ENCODE data around the gene TPPP3. TPM values are rescaled to one million over a fixed set of nuclear protein-coding genes. Genes with fewer than 3 reads are reported as not detected.

The TPPP3 gene
- total RNA-seq, 1 experiment from 2014 or later = 3.1 TPM

DNA sequence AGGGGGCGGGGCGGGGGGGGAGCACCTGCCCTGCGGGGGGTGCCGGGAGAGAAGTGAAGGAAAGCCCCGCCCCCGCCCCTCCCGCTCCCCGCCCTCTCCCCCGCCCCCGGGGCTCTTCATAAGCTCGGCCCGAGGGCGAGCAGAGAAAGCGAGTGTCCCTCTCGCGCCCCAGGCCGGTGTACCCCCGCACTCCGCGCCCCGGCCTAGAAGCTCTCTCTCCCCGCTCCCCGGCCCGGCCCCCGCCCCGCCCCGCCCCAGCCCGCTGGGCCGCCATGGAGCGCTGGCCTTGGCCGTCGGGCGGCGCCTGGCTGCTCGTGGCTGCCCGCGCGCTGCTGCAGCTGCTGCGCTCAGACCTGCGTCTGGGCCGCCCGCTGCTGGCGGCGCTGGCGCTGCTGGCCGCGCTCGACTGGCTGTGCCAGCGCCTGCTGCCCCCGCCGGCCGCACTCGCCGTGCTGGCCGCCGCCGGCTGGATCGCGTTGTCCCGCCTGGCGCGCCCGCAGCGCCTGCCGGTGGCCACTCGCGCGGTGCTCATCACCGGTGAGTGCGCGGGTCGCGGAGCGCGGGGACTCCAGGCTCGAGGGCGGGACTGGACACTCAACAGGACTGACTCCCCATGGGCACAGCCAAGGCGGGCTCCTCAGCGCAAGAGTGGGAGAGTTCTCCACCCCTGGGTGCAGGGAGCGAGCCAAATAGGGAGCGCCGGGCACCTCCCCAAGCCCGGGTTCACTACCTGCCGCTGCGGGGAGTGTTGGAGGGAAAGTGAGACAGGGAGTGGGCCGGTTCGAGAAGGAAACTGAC is 37.9 kb upstream of the TPPP3 start, which contains the start of gene HSD11B2:
TSS of gene HSD11B2 (plus strand) at position 145 of the 798 bp plus-strand sequence. CDS start at position 273, 128 bp downstream.
- Histone ChIP-seq H3K9me2 (ENCODE audit: insufficient read depth) (no peaks in the 10 kb centered on the region), H3K27ac (no peak within 1 kb of the TSS), H3K36me3 (ENCODE audit: low read depth) (no peaks in the 10 kb centered on the region), H3F3A (ENCODE audit: insufficient read depth, low read depth) (peaks cover 23% of the 10 kb centered on the region; the same call in 1 of the 2 replicates), H3K9me3 (ENCODE audit: insufficient read depth, low read depth) (no peaks in the 10 kb centered on the region), H3K4me3 (peak within 1 kb of the TSS; percentile 69), H2AFZ (peak within 1 kb of the TSS; percentile 95), H4K20me1 (ENCODE audit: insufficient read depth) (no peaks in the 10 kb centered on the region), H3K79me2 (ENCODE audit: low read depth) (no peaks in the 10 kb centered on the region), H3K4me2 (peak within 1 kb of the TSS; percentile 95), H3K27me3 (ENCODE audit: insufficient read depth, low read depth) (no peaks in the 10 kb centered on the region), H3K4me1 (replicated peaks; ENCODE audit: insufficient read depth) (no peaks in the 10 kb centered on the region; the same call in none of the 2 replicates)
- intact Hi-C loops (cut with micrococcal nuclease; ENCODE audit: unreplicated experiment) = no loop called here
- ChIA-PET CTCF (interaction anchor here (0.6 to 1.4 kb wide), 8 partner anchors 34 to 452 kb away, joined by 3 to 29 read pairs (median 4); no protein-coding TSS in a partner anchor), POLR2A (ENCODE audit: unreplicated experiment) (interaction anchor here (0.6 to 0.9 kb wide), 4 partner anchors 50 to 460 kb away, joined by 3 to 11 read pairs (median 8); partner anchors contain the start of gene ATP6V0D1)
- TF ChIP-seq, protein P1, sequence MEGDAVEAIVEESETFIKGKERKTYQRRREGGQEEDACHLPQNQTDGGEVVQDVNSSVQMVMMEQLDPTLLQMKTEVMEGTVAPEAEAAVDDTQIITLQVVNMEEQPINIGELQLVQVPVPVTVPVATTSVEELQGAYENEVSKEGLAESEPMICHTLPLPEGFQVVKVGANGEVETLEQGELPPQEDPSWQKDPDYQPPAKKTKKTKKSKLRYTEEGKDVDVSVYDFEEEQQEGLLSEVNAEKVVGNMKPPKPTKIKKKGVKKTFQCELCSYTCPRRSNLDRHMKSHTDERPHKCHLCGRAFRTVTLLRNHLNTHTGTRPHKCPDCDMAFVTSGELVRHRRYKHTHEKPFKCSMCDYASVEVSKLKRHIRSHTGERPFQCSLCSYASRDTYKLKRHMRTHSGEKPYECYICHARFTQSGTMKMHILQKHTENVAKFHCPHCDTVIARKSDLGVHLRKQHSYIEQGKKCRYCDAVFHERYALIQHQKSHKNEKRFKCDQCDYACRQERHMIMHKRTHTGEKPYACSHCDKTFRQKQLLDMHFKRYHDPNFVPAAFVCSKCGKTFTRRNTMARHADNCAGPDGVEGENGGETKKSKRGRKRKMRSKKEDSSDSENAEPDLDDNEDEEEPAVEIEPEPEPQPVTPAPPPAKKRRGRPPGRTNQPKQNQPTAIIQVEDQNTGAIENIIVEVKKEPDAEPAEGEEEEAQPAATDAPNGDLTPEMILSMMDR (conservative IDR thresholded peaks at IDR 0.05) = no peak
- no peak for TF ChIP-seq EZH2 (IDR thresholded peaks at IDR 0.05; ENCODE audit: low read depth)
- BruUV-seq (replicated peaks) = no TSS peak
- peak; percentile 53 to 76 for DNase-seq

DNA sequence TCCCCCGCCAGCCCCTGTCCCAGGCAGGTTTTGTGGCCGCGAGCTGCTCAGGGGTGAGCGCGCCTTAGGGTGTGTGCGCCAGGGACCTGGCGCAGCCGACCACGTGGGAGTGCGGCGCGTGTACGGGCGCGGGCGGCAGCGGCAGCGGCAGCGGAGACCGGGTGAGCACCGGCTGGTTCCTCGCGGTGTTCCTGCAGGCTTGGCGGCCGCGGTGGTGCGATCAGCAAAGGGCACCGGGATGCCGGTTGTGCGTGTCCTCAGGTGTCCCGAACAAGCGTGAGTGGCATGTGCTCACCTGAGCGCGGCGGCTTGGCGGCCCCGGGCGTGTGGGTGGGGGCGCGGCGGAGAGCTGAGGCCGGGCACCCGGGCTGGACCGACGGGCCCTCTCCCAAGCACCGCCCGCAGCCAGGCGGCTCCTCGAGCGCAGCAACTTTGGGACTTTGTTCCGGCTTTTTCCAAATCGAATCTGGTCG is 37.2 kb upstream of the TPPP3 start:
- H3K27ac ChIP-seq = no peak overlapping the region
- BruUV-seq (replicated peaks) = no TSS peak

More for the DNA sequence above, 37.2 kb upstream of the TPPP3 start:
- intact Hi-C loops (cut with micrococcal nuclease; ENCODE audit: unreplicated experiment) = no loop called here
- peak overlapping the region; percentile 95 for H2AFZ ChIP-seq
- no peaks in the 10 kb centered on the region for H3K9me2 ChIP-seq (ENCODE audit: insufficient read depth)
- H3K4me2 ChIP-seq = peak overlapping the region; percentile 80
- CTCF ChIA-PET = interaction anchor here (1.4 kb wide), 1 partner anchor 35 kb away, joined by 4 read pairs; no protein-coding TSS in a partner anchor
- H3K79me2 ChIP-seq (ENCODE audit: low read depth) = no peaks in the 10 kb centered on the region
- POLR2A ChIA-PET (ENCODE audit: unreplicated experiment) = interaction anchor here (0.6 to 0.9 kb wide), 4 partner anchors 51 to 459 kb away, joined by 3 to 11 read pairs (median 8); partner anchors contain the start of gene ATP6V0D1
- H3K36me3 ChIP-seq (ENCODE audit: low read depth) = no peaks in the 10 kb centered on the region
- no peak for TF ChIP-seq EZH2 (IDR thresholded peaks at IDR 0.05; ENCODE audit: low read depth)
- TF ChIP-seq, protein P1 (conservative IDR thresholded peaks at IDR 0.05) = no peak
- H3K4me3 ChIP-seq = peak overlapping the region; percentile 64
- DNase-seq = peak; percentile 40 to 54
- H4K20me1 ChIP-seq (ENCODE audit: insufficient read depth) = no peaks in the 10 kb centered on the region
- no peaks in the 10 kb centered on the region; the same call in none of the 2 replicates for H3K4me1 ChIP-seq (replicated peaks; ENCODE audit: insufficient read depth)
- no peaks in the 10 kb centered on the region for H3K27me3 ChIP-seq (ENCODE audit: insufficient read depth, low read depth)
- H3K9me3 ChIP-seq (ENCODE audit: insufficient read depth, low read depth) = no peaks in the 10 kb centered on the region
- peaks cover 23% of the 10 kb centered on the region; the same call in 1 of the 2 replicates for H3F3A ChIP-seq (ENCODE audit: insufficient read depth, low read depth)

Measured in PC-9 (cell line).